ENCODE measurements around the gene KRT27. TPM values are rescaled to one million over a fixed set of nuclear protein-coding genes. Genes with fewer than 3 reads are reported as not detected.

The KRT27 gene
- total RNA-seq, 1 experiment from 2014 or later: not detected

- no peak for ATAC-seq
- CTCF ChIA-PET: no interaction called here
- no peaks in the 10 kb centered on the region for H3K27me3 ChIP-seq (ENCODE audit: insufficient read depth, low read length)
- H3K4me2 ChIP-seq (ENCODE audit: low read length): no peak within 1 kb of the TSS
- intact Hi-C loops (cut with micrococcal nuclease): no loop called here
- RAD21 ChIA-PET (ENCODE audit: low non-redundant PET in 1 of 2, low total read pairs in 2 of 2, uncharacterized antibody in 2 of 2, unreplicated experiment in 2 of 2): no interaction called here
- no TSS peak for BruUV-seq (replicated peaks)
- no peaks in the 10 kb centered on the region for H3K9me3 ChIP-seq (ENCODE audit: control insufficient read depth in 1 of 2, insufficient read depth in 1 of 2, low read depth in 1 of 2, low read length in 2 of 2)
- TF ChIP-seq SRF (IDR thresholded peaks at IDR 0.05; ENCODE audit: low read depth): no peak
- no peak for TF ChIP-seq YY1 (IDR thresholded peaks at IDR 0.05; ENCODE audit: extremely low read depth, insufficient replicate concordance, low read depth, low read length)
- no peak for TF ChIP-seq POLR2AphosphoS5 (IDR thresholded peaks at IDR 0.05; ENCODE audit: low read depth, low read length)
- no peak for TF ChIP-seq FOSL1 (IDR thresholded peaks at IDR 0.05; ENCODE audit: low read depth)
- no peak for TF ChIP-seq TCF7L2 (IDR thresholded peaks at IDR 0.05; ENCODE audit: borderline replicate concordance, extremely low read depth, insufficient read depth, insufficient read length)
- no peak for TF ChIP-seq MAX (IDR thresholded peaks at IDR 0.05)
- no peak for TF ChIP-seq ATF3 (IDR thresholded peaks at IDR 0.05)
- no peak for TF ChIP-seq ZBTB33 (IDR thresholded peaks at IDR 0.05; ENCODE audit: extremely low read depth, insufficient replicate concordance, low read length)
- TF ChIP-seq CTCF (IDR thresholded peaks at IDR 0.05 in 2 of 3, conservative IDR thresholded peaks at IDR 0.05 in 1 of 3; ENCODE audit: borderline replicate concordance in 1 of 3, insufficient read depth in 1 of 3, low read depth in 2 of 3, low read length in 2 of 3): no peak
- H3K36me3 ChIP-seq (ENCODE audit: control insufficient read depth in 1 of 2, insufficient read depth in 2 of 2, low read length in 2 of 2): no peaks in the 10 kb centered on the region
- POLR2A ChIA-PET: no interaction called here
- H2AFZ ChIP-seq (ENCODE audit: low read depth, low read length, poor library complexity, severe bottlenecking): no peak within 1 kb of the TSS
- no peak within 1 kb of the TSS for H3K4me3 ChIP-seq (replicated peaks in 1 of 2; ENCODE audit: low read depth in 1 of 2, low read length in 2 of 2)
- H3K4me1 ChIP-seq (ENCODE audit: control insufficient read depth in 1 of 2, insufficient read depth in 2 of 2, low read length in 2 of 2): no peaks in the 10 kb centered on the region
- H3K9me2 ChIP-seq (ENCODE audit: insufficient read depth): no peaks in the 10 kb centered on the region
- no peak within 1 kb of the TSS for H3K9ac ChIP-seq (ENCODE audit: low read length)
- no peaks in the 10 kb centered on the region for H4K20me1 ChIP-seq (ENCODE audit: insufficient read depth)
- no peaks in the 10 kb centered on the region for H3K79me2 ChIP-seq (ENCODE audit: insufficient read depth, low read length)
- DNase-seq (ENCODE audit: low read depth, low spot score): no peak
- H3K27ac ChIP-seq (ENCODE audit: low read depth, low read length): no peak within 1 kb of the TSS
Observed at GRCh38 chr17:40772101-40772500, 10.2 kb downstream of the KRT27 start, which contains the start of gene KRT26. KRT26 (minus strand) TSS chr17:40772201; CDS start chr17:40772113, 88 bp downstream.

All from HCT116 (cell line).